H7 (cell line): Measurements from ENCODE around the gene MSI2. TPM values are rescaled to one million over a fixed set of nuclear protein-coding genes. Genes with fewer than 3 reads are reported as not detected.

Source experiments
- DNase-seq: peaks from one replicate; pipeline ENCODE4 v3.0.0; 2012
- H3K27me3 ChIP-seq: 2 replicates; pipeline ENCODE4 v1.6.0; 2011; ENCODE audit warnings: mild to moderate bottlenecking, low read length; ENCODE audit not compliant: control insufficient read depth, insufficient read depth
- H3K36me3 ChIP-seq: replicated peaks from 2 replicates; pipeline ENCODE4 v1.5.1; 2011; ENCODE audit warnings: low read length; ENCODE audit not compliant: control insufficient read depth, insufficient read depth
- H3K4me3 ChIP-seq: 2 replicates; pipeline ENCODE4 v1.5.1; 2011; ENCODE audit warnings: low read depth, mild to moderate bottlenecking, control low read depth, low read length, moderate library complexity; ENCODE audit not compliant: insufficient read depth
- total RNA-seq: library from RNA; depleted of rRNA; stranded (reverse); fragments of >200 nt; shearing (Covaris generic); gene quantifications from 2 replicates; pipeline ENCODE4 v1.2.3, GENCODE V29; 2014

The MSI2 gene
- total RNA-seq, 1 experiment from 2014 or later: 31.0 TPM

- Histone ChIP-seq H3K27me3 (no peaks in the 10 kb centered on the region), H3K36me3 (no peaks in the 10 kb centered on the region), H3K4me3 (no peak overlapping the region)
- no peak for DNase-seq
Measured at GRCh38 chr17:57587193-57587969, 331.1 kb downstream of the MSI2 start.

GRCh38 chr17:57588086-57588485, 331.8 kb downstream of the MSI2 start:
- peak; percentile 65 for DNase-seq
- H3K4me3 ChIP-seq: no peak overlapping the region

GRCh38 chr17:57589151-57590034, 333.1 kb downstream of the MSI2 start:
- Histone ChIP-seq H3K4me3 (no peak overlapping the region), H3K27me3 (no peaks in the 10 kb centered on the region), H3K36me3 (no peaks in the 10 kb centered on the region)
- DNase-seq: no peak

More at GRCh38 chr17:57588086-57588485, 331.8 kb downstream of the MSI2 start:
- H3K36me3 ChIP-seq: no peaks in the 10 kb centered on the region
- H3K27me3 ChIP-seq: no peaks in the 10 kb centered on the region

- no peak overlapping the region for H3K4me3 ChIP-seq
- DNase-seq: peak; percentile 54
- no peaks in the 10 kb centered on the region for H3K27me3 ChIP-seq
- H3K36me3 ChIP-seq: no peaks in the 10 kb centered on the region
Measured at GRCh38 chr17:57593739-57594462, 337.6 kb downstream of the MSI2 start.

GRCh38 chr17:57594767-57595166, 338.4 kb downstream of the MSI2 start:
- no peak for DNase-seq
- no peak overlapping the region for H3K4me3 ChIP-seq
- H3K36me3 ChIP-seq: no peaks in the 10 kb centered on the region
- H3K27me3 ChIP-seq: no peaks in the 10 kb centered on the region

GRCh38 chr17:57595426-57595825, 339.1 kb downstream of the MSI2 start:
- no peak for DNase-seq
- no peaks in the 10 kb centered on the region for H3K36me3 ChIP-seq
- H3K4me3 ChIP-seq: no peak overlapping the region
- no peaks in the 10 kb centered on the region for H3K27me3 ChIP-seq

GRCh38 chr17:57595947-57596695, 339.8 kb downstream of the MSI2 start:
- Histone ChIP-seq H3K27me3 (no peaks in the 10 kb centered on the region), H3K36me3 (no peaks in the 10 kb centered on the region), H3K4me3 (no peak overlapping the region)
- DNase-seq: peak; percentile 51

- DNase-seq: no peak
- Histone ChIP-seq H3K27me3 (no peaks in the 10 kb centered on the region), H3K4me3 (no peak overlapping the region), H3K36me3 (no peaks in the 10 kb centered on the region)
Measured at GRCh38 chr17:57597101-57597500, 340.8 kb downstream of the MSI2 start.

- DNase-seq: peak; percentile 89
- no peaks in the 10 kb centered on the region for H3K36me3 ChIP-seq
- no peak overlapping the region for H3K4me3 ChIP-seq
- H3K27me3 ChIP-seq: no peaks in the 10 kb centered on the region
Measured at GRCh38 chr17:57597531-57598453, 341.5 kb downstream of the MSI2 start.

GRCh38 chr17:57599271-57600045, 343.1 kb downstream of the MSI2 start:
- Histone ChIP-seq H3K36me3 (no peaks in the 10 kb centered on the region), H3K27me3 (no peaks in the 10 kb centered on the region), H3K4me3 (no peak overlapping the region)
- no peak for DNase-seq

GRCh38 chr17:57600074-57600473, 343.8 kb downstream of the MSI2 start:
- H3K4me3 ChIP-seq: no peak overlapping the region
- no peaks in the 10 kb centered on the region for H3K27me3 ChIP-seq
- no peak for DNase-seq
- H3K36me3 ChIP-seq: no peaks in the 10 kb centered on the region

GRCh38 chr17:57601143-57601735, 344.9 kb downstream of the MSI2 start:
- no peaks in the 10 kb centered on the region for H3K36me3 ChIP-seq
- H3K27me3 ChIP-seq: no peaks in the 10 kb centered on the region
- DNase-seq: no peak
- H3K4me3 ChIP-seq: no peak overlapping the region
